CD14-positive monocyte (primary cell): ENCODE results near the gene IGLL5. TPM values are rescaled to one million over a fixed set of nuclear protein-coding genes. Genes with fewer than 3 reads are reported as not detected.
A peak's percentile ranks its signal among the peaks of the same experiment; 100 is the strongest.

Experiments used
- DNase-seq, 3 donors: peaks; one replicate each; pipeline ENCODE4 v3.0.0-alpha.2; 2011 to 2022
- H2AFZ ChIP-seq: 2 replicates; pipeline ENCODE4 v1.6.0; 2012; ENCODE audit warnings: mild to moderate bottlenecking, low read depth, low read length, inconsistent platforms; ENCODE audit not compliant: insufficient read depth, poor library complexity, severe bottlenecking
- H3K27ac ChIP-seq, 2 donors: 1 replicate in 1 of 2; 2 replicates in 1 of 2; pipeline ENCODE4 v1.5.1; 2012 to 2013; ENCODE audit warnings: low read length in 2 of 2, control low read depth in 1 of 2, inconsistent platforms in 1 of 2, low read depth in 1 of 2, mild to moderate bottlenecking in 1 of 2
- H3K27me3 ChIP-seq, 2 donors: one replicate each; pipeline versions ENCODE4 v1.6.0 to v1.6.1; 2011 to 2013; ENCODE audit warnings: low read length in 2 of 2; ENCODE audit not compliant: control insufficient read depth in 2 of 2, insufficient read depth in 2 of 2
- H3K36me3 ChIP-seq, 2 donors: replicated peaks in 1 of 2; 1 replicate in 1 of 2; 2 replicates in 1 of 2; pipeline versions ENCODE4 v1.5.1 to v1.6.1; 2012 to 2013; ENCODE audit warnings: low read length in 2 of 2, control low read depth in 1 of 2, inconsistent platforms in 1 of 2, mild to moderate bottlenecking in 1 of 2; ENCODE audit not compliant: insufficient read depth in 2 of 2, control insufficient read depth in 1 of 2
- H3K4me1 ChIP-seq, 2 donors: 1 replicate in 1 of 2; 2 replicates in 1 of 2; pipeline versions ENCODE4 v1.5.1 to v1.6.1; 2012 to 2013; ENCODE audit warnings: low read length in 2 of 2, control low read depth in 1 of 2, inconsistent platforms in 1 of 2, mild to moderate bottlenecking in 1 of 2, moderate library complexity in 1 of 2; ENCODE audit not compliant: insufficient read depth in 2 of 2, control insufficient read depth in 1 of 2
- H3K4me2 ChIP-seq: replicated peaks from 2 replicates; pipeline ENCODE3; 2012; ENCODE audit warnings: low read length, moderate library complexity, mild to moderate bottlenecking; ENCODE audit not compliant: poor library complexity, severe bottlenecking; ENCODE audit errors: extremely low read depth
- H3K4me3 ChIP-seq, 3 experiments: fragments of 200-600 bp in 1 of 3; sonication (generic) in 1 of 3; replicated peaks in 1 of 3; 1 replicate in 2 of 3; 2 replicates in 1 of 3; pipeline ENCODE4 v1.5.1; 2011 to 2013; ENCODE audit warnings: low read length in 3 of 3, mild to moderate bottlenecking in 3 of 3, control low read depth in 2 of 3, low read depth in 2 of 3, inconsistent platforms in 1 of 3, moderate library complexity in 1 of 3
- H3K79me2 ChIP-seq: 2 replicates; pipeline ENCODE4 v1.6.0; 2012; ENCODE audit warnings: mild to moderate bottlenecking, control low read depth, inconsistent platforms, low read length, moderate library complexity; ENCODE audit not compliant: insufficient read depth
- H3K9ac ChIP-seq: 2 replicates; pipeline ENCODE4 v1.6.0; 2017; ENCODE audit warnings: low read length, mild to moderate bottlenecking; ENCODE audit not compliant: insufficient read depth, poor library complexity, severe bottlenecking
- H3K9me3 ChIP-seq, 2 donors: replicated peaks in 1 of 2; 1 replicate in 1 of 2; 2 replicates in 1 of 2; pipeline versions ENCODE4 v1.5.1 to v1.6.1; 2012 to 2013; ENCODE audit warnings: low read length in 2 of 2, control low read depth in 1 of 2; ENCODE audit not compliant: control insufficient read depth in 1 of 2, insufficient read depth in 1 of 2
- H4K20me1 ChIP-seq: 2 replicates; pipeline ENCODE4 v1.6.0; 2012; ENCODE audit warnings: mild to moderate bottlenecking, low read length, control low read depth, moderate library complexity; ENCODE audit not compliant: insufficient read depth
- H3K27ac Mint-ChIP-seq, 7 donors: one replicate each; pipeline ENCODE4 v1.8.0; 2020; ENCODE audit warnings: mild to moderate bottlenecking in 7 of 7, mixed read lengths in 7 of 7, moderate library complexity in 6 of 7, inconsistent platforms in 2 of 7
- H3K27me3 Mint-ChIP-seq, 3 donors: one replicate each; pipeline ENCODE4 v1.8.0; 2021 to 2022; ENCODE audit warnings: low read depth in 3 of 3, mild to moderate bottlenecking in 3 of 3, mixed read lengths in 3 of 3, moderate library complexity in 3 of 3, inconsistent platforms in 1 of 3
- H3K36me3 Mint-ChIP-seq, 2 donors: one replicate each; pipeline ENCODE4 v1.8.0; 2020; ENCODE audit warnings: mixed read lengths in 2 of 2, inconsistent platforms in 1 of 2, mild to moderate bottlenecking in 1 of 2
- H3K4me1 Mint-ChIP-seq: one replicate; pipeline ENCODE4 v1.8.0; 2020; ENCODE audit warnings: mild to moderate bottlenecking, mixed read lengths
- H3K4me3 Mint-ChIP-seq, 2 donors: one replicate each; pipeline ENCODE4 v1.8.0; 2020; ENCODE audit warnings: mild to moderate bottlenecking in 2 of 2, mixed read lengths in 2 of 2, moderate library complexity in 1 of 2
- H3K9me3 Mint-ChIP-seq, 7 donors: one replicate each; pipeline ENCODE4 v1.8.0; 2020 to 2022; ENCODE audit warnings: mixed read lengths in 7 of 7, mild to moderate bottlenecking in 6 of 7, moderate library complexity in 6 of 7, inconsistent platforms in 2 of 7
- CTCF ChIP-seq: fragments of 200-600 bp; IDR thresholded peaks from one replicate; pipeline ENCODE4 v1.8.0; 2022; ENCODE audit warnings: antibody characterized with exemption, mild to moderate bottlenecking
- WGBS: methylation state at CpG from one replicate; pipeline ENCODE4 v1.1.5; 2013; ENCODE audit warnings: missing lambda C conversion rate; ENCODE audit not compliant: insufficient coverage; 5-methylcytosine and 5-hydroxymethylcytosine counted together
- intact Hi-C, 2 donors: fragments of 100-400 bp; cut with micrococcal nuclease; formaldehyde crosslinking; loops; one replicate each; pipeline versions ENCODE4 v1.15.0 to v1.15.1; 2023
- polyA plus RNA-seq, 3 donors: library from polyadenylated mRNA; depleted of rRNA in 1 of 3; unstranded in 2 of 3; stranded (reverse) in 1 of 3; fragments of 300-500 nt in 2 of 3; fragments of >200 nt in 1 of 3; fragmentation: Illumina TruSeq in 2 of 3; gene quantifications; 1 replicate in 2 of 3; 2 replicates in 1 of 3; pipeline ENCODE4 v1.2.3, GENCODE V29; 2012 to 2021

Gene IGLL5
- polyA plus RNA-seq, 3 donors, result 0.21 to 0.38 TPM; not detected in 1

DNA sequence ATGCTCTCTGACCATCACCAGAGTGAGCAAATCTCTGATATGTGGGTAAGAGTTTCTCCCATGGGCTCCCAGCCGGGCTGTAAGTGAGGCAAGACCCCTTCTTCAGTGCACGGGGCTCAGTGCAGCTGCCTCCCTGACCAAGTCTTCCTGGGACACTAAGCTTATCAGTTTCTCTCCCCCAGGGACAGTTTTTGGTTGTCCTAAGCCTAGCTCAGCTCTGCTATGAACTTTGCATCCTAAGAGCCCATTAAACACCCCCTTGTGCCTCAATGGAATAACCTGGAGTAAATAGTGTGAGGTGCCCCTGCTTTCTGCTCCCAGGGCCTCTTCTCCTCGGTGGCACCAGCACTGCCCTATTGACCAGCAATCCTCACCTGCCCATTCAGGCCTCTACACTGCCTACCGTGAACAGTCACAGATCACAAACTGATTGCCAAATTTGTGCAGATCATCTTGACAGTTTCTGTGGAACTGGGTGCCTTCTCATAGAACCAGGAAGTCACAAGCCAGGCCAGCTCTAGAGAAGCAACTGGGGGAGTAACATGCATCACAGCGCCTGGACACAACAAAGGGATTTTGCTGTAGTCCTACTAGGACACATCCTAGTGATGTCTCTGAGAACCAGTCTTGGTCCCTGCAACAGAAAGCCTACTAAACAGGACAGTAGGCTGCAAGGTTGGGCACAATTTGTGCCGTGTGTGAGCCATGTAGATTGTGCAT lies 19.5 kb upstream of the IGLL5 start:
- Histone ChIP-seq H3K4me1 (peaks cover 10 to 16% of the 10 kb centered on the region in 2 donors), H2AFZ (no peak overlapping the region), H3K36me3 (no peaks in the 10 kb centered on the region), H3K9ac (no peak overlapping the region), H4K20me1 (no peaks in the 10 kb centered on the region), H3K79me2 (no peaks in the 10 kb centered on the region), H3K4me3 (no peak overlapping the region), H3K4me2 (no peak overlapping the region), H3K27me3 (no peaks in the 10 kb centered on the region), H3K9me3 (no peaks in the 10 kb centered on the region), H3K27ac (no peak overlapping the region)
- Mint-ChIP-seq H3K9me3 (no peaks in the 10 kb centered on the region), H3K27me3 (peaks cover 0 to 4% (median 1%) of the 10 kb centered on the region in 3 donors), H3K27ac (no peak overlapping the region), H3K4me1 (peaks cover 15% of the 10 kb centered on the region), H3K36me3 (no peaks in the 10 kb centered on the region), H3K4me3 (no peak overlapping the region)
- intact Hi-C loops, result no loop called here
- 86% methylated on average over 3 of the region's 6 CpGs for WGBS
- DNase-seq, result no peak
- TF ChIP-seq CTCF, result no peak

DNA sequence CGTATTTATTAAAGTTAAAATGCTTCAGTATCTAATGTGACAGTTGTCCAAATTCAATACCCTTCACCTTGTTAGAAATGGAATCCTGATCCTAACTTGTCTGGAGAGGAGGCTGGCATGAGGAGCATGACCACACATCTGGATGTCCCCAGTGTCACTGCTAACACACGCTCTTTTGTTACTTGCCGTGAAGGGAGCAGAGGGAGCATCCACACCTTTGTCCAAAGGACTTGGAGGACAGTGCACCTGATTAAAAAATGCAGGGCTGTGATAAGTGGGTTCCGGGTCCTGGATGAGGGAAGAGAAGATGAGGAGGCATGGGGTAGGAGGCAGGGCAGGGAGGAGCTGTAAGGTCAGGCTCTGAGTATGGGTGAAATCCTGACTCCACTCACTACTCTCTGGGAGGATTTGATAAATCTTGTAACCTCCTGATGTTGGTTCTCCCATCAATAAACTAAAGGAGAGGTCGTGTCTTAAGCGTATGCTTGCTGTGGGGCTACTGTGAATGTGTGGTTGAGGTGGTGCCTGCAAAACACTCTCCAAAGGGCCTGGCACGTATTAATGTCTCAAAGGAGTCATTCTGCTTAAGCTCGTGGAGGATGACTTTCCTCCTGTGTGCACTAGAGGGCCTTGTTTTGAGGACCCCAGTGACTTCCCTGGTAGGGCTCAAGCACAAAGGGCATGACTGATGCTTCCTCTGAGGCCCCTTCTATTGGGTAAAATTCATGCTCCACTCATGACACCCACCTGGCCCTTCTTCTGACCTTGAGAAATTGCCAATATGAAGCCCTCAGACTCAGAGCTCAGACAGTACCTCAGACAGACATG lies 16.8 kb upstream of the IGLL5 start:
- Histone ChIP-seq H2AFZ (no peak overlapping the region), H3K9ac (no peak overlapping the region), H3K4me1 (peaks cover 10 to 15% of the 10 kb centered on the region in 2 donors), H3K79me2 (no peaks in the 10 kb centered on the region), H3K27me3 (no peaks in the 10 kb centered on the region), H3K4me2 (no peak overlapping the region), H4K20me1 (no peaks in the 10 kb centered on the region), H3K4me3 (no peak overlapping the region), H3K27ac (no peak overlapping the region), H3K36me3 (no peaks in the 10 kb centered on the region), H3K9me3 (peaks cover 0 to 6% of the 10 kb centered on the region in 2 donors)
- TF ChIP-seq CTCF, result peak; percentile 25
- intact Hi-C loops, result no loop called here
- H3K27me3 Mint-ChIP-seq, result peaks cover 0 to 6% (median 1%) of the 10 kb centered on the region in 3 donors
- no peaks in the 10 kb centered on the region for H3K36me3 Mint-ChIP-seq
- peaks cover 1 to 13% (median 6%) of the 10 kb centered on the region in 7 donors for H3K9me3 Mint-ChIP-seq
- H3K27ac Mint-ChIP-seq, result no peak overlapping the region
- 74% methylated on average over 6 of the region's 8 CpGs for WGBS
- no peak for DNase-seq
- no peak overlapping the region for H3K4me3 Mint-ChIP-seq
- peaks cover 11% of the 10 kb centered on the region for H3K4me1 Mint-ChIP-seq
